Upper lobe of left lung (tissue), 6 donors: ENCODE data around the gene CELSR1. TPM values are rescaled to one million over a fixed set of nuclear protein-coding genes. Genes with fewer than 3 reads are reported as not detected.

Experiments used
- ATAC-seq, 2 donors: fragments of 200-7000 bp; cut with Tn5 transposase; one replicate each; pipeline ENCODE4 v1.9.1; 2022; ENCODE audit warnings: mild to moderate bottlenecking in 2 of 2, moderate library complexity in 2 of 2; ENCODE audit not compliant: low FRiP score in 2 of 2
- DNase-seq, 2 donors: peaks; one replicate each; pipeline ENCODE4 v3.0.0-alpha.2; 2019 to 2020
- H3K27ac ChIP-seq, 4 donors: fragments of 200-600 bp; sonication (generic); one replicate each; pipeline ENCODE4 v1.5.1; 2016 to 2019
- H3K27me3 ChIP-seq, 4 donors: fragments of 200-600 bp; sonication (generic); one replicate each; pipeline ENCODE4 v1.5.1; 2017 to 2019
- H3K36me3 ChIP-seq, 4 donors: fragments of 200-600 bp; sonication (generic); one replicate each; pipeline ENCODE4 v1.5.1; 2016 to 2019
- H3K4me1 ChIP-seq, 4 donors: fragments of 200-600 bp; sonication (generic); one replicate each; pipeline ENCODE4 v1.5.1; 2018 to 2019
- H3K4me3 ChIP-seq, 4 donors: fragments of 200-600 bp; sonication (generic); one replicate each; pipeline ENCODE4 v1.5.1; 2017 to 2019; ENCODE audit warnings: mild to moderate bottlenecking in 2 of 4, moderate library complexity in 1 of 4
- H3K9me3 ChIP-seq, 4 donors: fragments of 200-600 bp; sonication (generic); one replicate each; pipeline ENCODE4 v1.5.1; 2018 to 2019
- EP300 ChIP-seq, 4 donors: sonication (generic); formaldehyde crosslinking; IDR thresholded peaks; one replicate each; pipeline ENCODE4 v1.5.1; 2017; ENCODE audit warnings: antibody characterized with exemption in 4 of 4, control low read depth in 2 of 4
- POLR2A ChIP-seq, 4 donors: fragments of 450-650 bp; IDR thresholded peaks; one replicate each; pipeline ENCODE4 v1.5.1; 2016 to 2017; ENCODE audit warnings: antibody characterized with exemption in 4 of 4, mild to moderate bottlenecking in 2 of 4
- POLR2AphosphoS5 ChIP-seq, 2 donors: sonication (generic); formaldehyde crosslinking; IDR thresholded peaks; one replicate each; pipeline ENCODE4 v1.5.1; 2017; ENCODE audit warnings: antibody characterized with exemption in 2 of 2
- WGBS, 2 donors: methylation state at CpG; one replicate each; pipeline ENCODE4 v1.1.5; 2017 to 2018; 5-methylcytosine and 5-hydroxymethylcytosine counted together
- total RNA-seq, 6 donors: library from RNA; depleted of rRNA in 4 of 6; stranded (reverse); fragments of >200 nt in 4 of 6; gene quantifications; one replicate each; pipeline versions ENCODE4 v1.1.0 to v1.2.1, GENCODE V29; 2016 to 2021
- TF ChIP-seq, protein P1 (sequence below), 6 experiments: fragments of 450-650 bp in 4 of 6; fragments of 200-600 bp in 2 of 6; sonication (generic) in 2 of 6; IDR thresholded peaks; one replicate each; pipeline ENCODE4 v1.5.1; 2016 to 2019; ENCODE audit warnings: antibody characterized with exemption in 6 of 6
- donor health status: DM: no; HTN: no; CAD: no; lungs with moderate emphysema.
- donor health status: DM: no; HTN: yes; CAD: no; lungs with severe emphysema.

CELSR1 gene
- total RNA-seq, 6 donors from 2014 or later, result 45.1 to 145 (median 80.1) TPM

- TF ChIP-seq EP300 (IDR thresholded peaks at IDR 0.05) (no peak), POLR2AphosphoS5 (IDR thresholded peaks at IDR 0.05) (no peak), POLR2A (IDR thresholded peaks at IDR 0.05) (no peak)
- TF ChIP-seq, protein P1, sequence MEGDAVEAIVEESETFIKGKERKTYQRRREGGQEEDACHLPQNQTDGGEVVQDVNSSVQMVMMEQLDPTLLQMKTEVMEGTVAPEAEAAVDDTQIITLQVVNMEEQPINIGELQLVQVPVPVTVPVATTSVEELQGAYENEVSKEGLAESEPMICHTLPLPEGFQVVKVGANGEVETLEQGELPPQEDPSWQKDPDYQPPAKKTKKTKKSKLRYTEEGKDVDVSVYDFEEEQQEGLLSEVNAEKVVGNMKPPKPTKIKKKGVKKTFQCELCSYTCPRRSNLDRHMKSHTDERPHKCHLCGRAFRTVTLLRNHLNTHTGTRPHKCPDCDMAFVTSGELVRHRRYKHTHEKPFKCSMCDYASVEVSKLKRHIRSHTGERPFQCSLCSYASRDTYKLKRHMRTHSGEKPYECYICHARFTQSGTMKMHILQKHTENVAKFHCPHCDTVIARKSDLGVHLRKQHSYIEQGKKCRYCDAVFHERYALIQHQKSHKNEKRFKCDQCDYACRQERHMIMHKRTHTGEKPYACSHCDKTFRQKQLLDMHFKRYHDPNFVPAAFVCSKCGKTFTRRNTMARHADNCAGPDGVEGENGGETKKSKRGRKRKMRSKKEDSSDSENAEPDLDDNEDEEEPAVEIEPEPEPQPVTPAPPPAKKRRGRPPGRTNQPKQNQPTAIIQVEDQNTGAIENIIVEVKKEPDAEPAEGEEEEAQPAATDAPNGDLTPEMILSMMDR (IDR thresholded peaks at IDR 0.05), result no peak
- Histone ChIP-seq H3K9me3 (no peaks in the 10 kb centered on the region), H3K4me3 (no peak overlapping the region), H3K36me3 (no peaks in the 10 kb centered on the region), H3K27me3 (no peaks in the 10 kb centered on the region), H3K27ac (no peak overlapping the region), H3K4me1 (peaks cover 0 to 19% (median 9%) of the 10 kb centered on the region in 4 donors)
- ATAC-seq, result no peak
- DNase-seq, result no peak
- 96% methylated on average over 8 of the region's 8 CpGs for WGBS, 2 donors
Observed at GRCh38 chr22:46436595-46437175, 100.7 kb downstream of the CELSR1 start.

DNA sequence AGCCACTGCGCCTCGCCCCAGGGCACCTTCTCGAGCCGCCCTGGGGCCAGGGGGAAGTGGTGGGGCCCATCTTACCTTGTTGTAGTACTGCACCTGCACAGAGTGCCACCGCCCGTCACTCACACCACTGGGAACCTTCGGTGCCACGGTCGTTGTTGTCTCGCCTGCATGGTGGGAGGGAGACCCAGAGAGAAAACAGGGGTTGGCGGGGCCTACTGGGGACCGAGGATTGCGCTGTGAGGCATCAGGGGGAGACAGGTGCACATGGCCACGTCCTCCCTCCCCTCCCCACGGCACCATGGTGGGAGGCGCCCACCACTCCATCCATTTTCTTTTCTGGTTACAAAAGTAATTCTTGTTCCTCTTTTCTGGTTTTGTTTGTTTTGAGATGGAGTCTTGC is 104.1 kb downstream of the CELSR1 start:
- Histone ChIP-seq H3K36me3 (no peaks in the 10 kb centered on the region), H3K27ac (peak overlapping the region in 1 of 4 donors; percentile 69), H3K27me3 (no peaks in the 10 kb centered on the region), H3K9me3 (no peaks in the 10 kb centered on the region), H3K4me3 (no peak overlapping the region), H3K4me1 (peaks cover 4 to 30% (median 11%) of the 10 kb centered on the region in 4 donors)
- TF ChIP-seq EP300 (IDR thresholded peaks at IDR 0.05), result no peak
- TF ChIP-seq, protein P1 (IDR thresholded peaks at IDR 0.05), result no peak
- TF ChIP-seq POLR2A (IDR thresholded peaks at IDR 0.05), result no peak
- TF ChIP-seq POLR2AphosphoS5 (IDR thresholded peaks at IDR 0.05), result no peak
- WGBS, 2 donors, result 91 to 93% methylated on average over 12 to 14 of the region's 16 CpGs
- ATAC-seq, result no peak
- peak in 1 of 2 donors; percentile 55 for DNase-seq

- 73 to 74% methylated on average over 24 to 25 of the region's 25 CpGs for WGBS, 2 donors
- H3K27ac ChIP-seq, result peak overlapping the region in 3 of 4 donors; percentile 15 to 69 (median 46)
- peak in 1 of 2 donors; percentile 54 for DNase-seq
- H3K36me3 ChIP-seq, result no peaks in the 10 kb centered on the region
- H3K4me3 ChIP-seq, result peak overlapping the region in 3 of 4 donors; percentile 28 to 45 (median 34)
- peaks cover 4 to 30% (median 11%) of the 10 kb centered on the region in 4 donors for H3K4me1 ChIP-seq
- peak in 1 of 2 donors; percentile 28 for ATAC-seq
- no peaks in the 10 kb centered on the region for H3K9me3 ChIP-seq
- no peaks in the 10 kb centered on the region for H3K27me3 ChIP-seq
- TF ChIP-seq POLR2AphosphoS5 (IDR thresholded peaks at IDR 0.05), result no peak
- TF ChIP-seq EP300 (IDR thresholded peaks at IDR 0.05), result no peak
- no peak for TF ChIP-seq POLR2A (IDR thresholded peaks at IDR 0.05)
- TF ChIP-seq, protein P1 (IDR thresholded peaks at IDR 0.05), result no peak
Observed at GRCh38 chr22:46432164-46433068, 105.0 kb downstream of the CELSR1 start.

GRCh38 chr22:46430961-46431838 is 106.2 kb downstream of the CELSR1 start:
- ATAC-seq, result no peak
- Histone ChIP-seq H3K4me1 (peaks cover 4 to 30% (median 11%) of the 10 kb centered on the region in 4 donors), H3K27ac (no peak overlapping the region), H3K36me3 (no peaks in the 10 kb centered on the region), H3K27me3 (no peaks in the 10 kb centered on the region), H3K4me3 (no peak overlapping the region), H3K9me3 (no peaks in the 10 kb centered on the region)
- TF ChIP-seq EP300 (IDR thresholded peaks at IDR 0.05), result no peak
- TF ChIP-seq, protein P1 (IDR thresholded peaks at IDR 0.05), result no peak
- TF ChIP-seq POLR2A (IDR thresholded peaks at IDR 0.05), result no peak
- TF ChIP-seq POLR2AphosphoS5 (IDR thresholded peaks at IDR 0.05), result no peak
- WGBS, 2 donors, result 88 to 93% methylated on average over 14 to 34 of the region's 34 CpGs
- DNase-seq, result peak in 1 of 2 donors; percentile 65
